Neural cell (in vitro differentiated cells): ENCODE data around the gene EFCC1.

ENCODE experiments used
- EP300 ChIP-seq: fragments of 450-650 bp; conservative IDR thresholded peaks from 2 replicates; pipeline ENCODE4 v1.6.1; 2014; ENCODE audit warnings: antibody characterized with exemption, mild to moderate bottlenecking, moderate library complexity; ENCODE audit not compliant: poor library complexity, severe bottlenecking
- EZH2 ChIP-seq: fragments of 200-600, 300-800 bp; shearing (Covaris generic), sonication (generic); IDR thresholded peaks from 2 replicates; pipeline ENCODE4 v1.6.1; 2014; ENCODE audit warnings: antibody characterized with exemption, low read length, borderline replicate concordance, mild to moderate bottlenecking; ENCODE audit not compliant: insufficient read depth, poor library complexity, severe bottlenecking
- POLR2AphosphoS5 ChIP-seq: IDR thresholded peaks from 2 replicates; pipeline ENCODE4 v1.6.1; 2012
- RAD21 ChIP-seq: fragments of 450-650 bp; conservative IDR thresholded peaks from 2 replicates; pipeline ENCODE4 v1.6.1; 2014; ENCODE audit warnings: antibody characterized with exemption, mild to moderate bottlenecking, moderate library complexity
- TAF1 ChIP-seq: IDR thresholded peaks from 2 replicates; pipeline ENCODE4 v1.6.1; 2012; ENCODE audit warnings: low read depth
- TF ChIP-seq, protein P1 (sequence below): fragments of 450-650 bp; IDR thresholded peaks from 2 replicates; pipeline ENCODE4 v1.5.1; 2014; ENCODE audit warnings: antibody characterized with exemption, mild to moderate bottlenecking, moderate library complexity; ENCODE audit not compliant: poor library complexity, severe bottlenecking
- TF ChIP-seq, protein P2 (sequence below): IDR thresholded peaks from 2 replicates; pipeline ENCODE4 v1.6.1; 2012; ENCODE audit warnings: borderline replicate concordance

DNA sequence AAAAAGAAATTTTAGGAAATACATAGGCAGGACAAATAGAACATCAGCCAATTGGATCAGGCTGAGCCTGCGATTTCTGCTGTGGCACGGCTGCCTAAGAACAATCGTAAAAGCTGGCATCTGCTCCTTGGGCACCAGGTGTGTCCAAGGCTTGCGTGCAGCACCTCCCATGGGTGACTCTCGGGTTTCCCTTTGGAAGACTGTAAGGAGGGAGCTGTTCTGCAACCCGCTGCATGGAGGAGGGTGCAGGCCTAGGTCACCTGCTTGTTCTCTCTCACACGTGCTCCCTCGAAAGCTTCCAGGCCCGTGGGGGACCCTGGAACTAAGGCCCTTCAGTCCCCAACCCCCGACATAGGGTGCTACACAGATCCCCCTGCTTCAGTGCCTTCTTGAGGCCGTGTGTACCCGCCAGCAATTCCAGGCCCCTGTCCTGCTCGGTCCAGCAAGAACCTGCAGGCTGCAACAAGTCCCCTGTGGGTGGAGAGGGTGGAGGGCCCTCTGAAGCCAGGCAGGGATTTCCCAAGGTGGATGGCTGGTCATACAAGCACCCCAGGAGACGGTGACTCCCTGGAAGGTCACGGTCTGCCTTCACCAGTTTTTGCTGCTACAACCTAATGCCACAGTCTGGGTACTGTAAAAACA, 62.9 kb downstream of the EFCC1 start:
- TF ChIP-seq, protein P1, sequence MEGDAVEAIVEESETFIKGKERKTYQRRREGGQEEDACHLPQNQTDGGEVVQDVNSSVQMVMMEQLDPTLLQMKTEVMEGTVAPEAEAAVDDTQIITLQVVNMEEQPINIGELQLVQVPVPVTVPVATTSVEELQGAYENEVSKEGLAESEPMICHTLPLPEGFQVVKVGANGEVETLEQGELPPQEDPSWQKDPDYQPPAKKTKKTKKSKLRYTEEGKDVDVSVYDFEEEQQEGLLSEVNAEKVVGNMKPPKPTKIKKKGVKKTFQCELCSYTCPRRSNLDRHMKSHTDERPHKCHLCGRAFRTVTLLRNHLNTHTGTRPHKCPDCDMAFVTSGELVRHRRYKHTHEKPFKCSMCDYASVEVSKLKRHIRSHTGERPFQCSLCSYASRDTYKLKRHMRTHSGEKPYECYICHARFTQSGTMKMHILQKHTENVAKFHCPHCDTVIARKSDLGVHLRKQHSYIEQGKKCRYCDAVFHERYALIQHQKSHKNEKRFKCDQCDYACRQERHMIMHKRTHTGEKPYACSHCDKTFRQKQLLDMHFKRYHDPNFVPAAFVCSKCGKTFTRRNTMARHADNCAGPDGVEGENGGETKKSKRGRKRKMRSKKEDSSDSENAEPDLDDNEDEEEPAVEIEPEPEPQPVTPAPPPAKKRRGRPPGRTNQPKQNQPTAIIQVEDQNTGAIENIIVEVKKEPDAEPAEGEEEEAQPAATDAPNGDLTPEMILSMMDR, result no peak
- TF ChIP-seq POLR2AphosphoS5 (no peak), EZH2 (no peak), TAF1 (no peak), EP300 (no peak), RAD21 (no peak)
- TF ChIP-seq, protein P2, sequence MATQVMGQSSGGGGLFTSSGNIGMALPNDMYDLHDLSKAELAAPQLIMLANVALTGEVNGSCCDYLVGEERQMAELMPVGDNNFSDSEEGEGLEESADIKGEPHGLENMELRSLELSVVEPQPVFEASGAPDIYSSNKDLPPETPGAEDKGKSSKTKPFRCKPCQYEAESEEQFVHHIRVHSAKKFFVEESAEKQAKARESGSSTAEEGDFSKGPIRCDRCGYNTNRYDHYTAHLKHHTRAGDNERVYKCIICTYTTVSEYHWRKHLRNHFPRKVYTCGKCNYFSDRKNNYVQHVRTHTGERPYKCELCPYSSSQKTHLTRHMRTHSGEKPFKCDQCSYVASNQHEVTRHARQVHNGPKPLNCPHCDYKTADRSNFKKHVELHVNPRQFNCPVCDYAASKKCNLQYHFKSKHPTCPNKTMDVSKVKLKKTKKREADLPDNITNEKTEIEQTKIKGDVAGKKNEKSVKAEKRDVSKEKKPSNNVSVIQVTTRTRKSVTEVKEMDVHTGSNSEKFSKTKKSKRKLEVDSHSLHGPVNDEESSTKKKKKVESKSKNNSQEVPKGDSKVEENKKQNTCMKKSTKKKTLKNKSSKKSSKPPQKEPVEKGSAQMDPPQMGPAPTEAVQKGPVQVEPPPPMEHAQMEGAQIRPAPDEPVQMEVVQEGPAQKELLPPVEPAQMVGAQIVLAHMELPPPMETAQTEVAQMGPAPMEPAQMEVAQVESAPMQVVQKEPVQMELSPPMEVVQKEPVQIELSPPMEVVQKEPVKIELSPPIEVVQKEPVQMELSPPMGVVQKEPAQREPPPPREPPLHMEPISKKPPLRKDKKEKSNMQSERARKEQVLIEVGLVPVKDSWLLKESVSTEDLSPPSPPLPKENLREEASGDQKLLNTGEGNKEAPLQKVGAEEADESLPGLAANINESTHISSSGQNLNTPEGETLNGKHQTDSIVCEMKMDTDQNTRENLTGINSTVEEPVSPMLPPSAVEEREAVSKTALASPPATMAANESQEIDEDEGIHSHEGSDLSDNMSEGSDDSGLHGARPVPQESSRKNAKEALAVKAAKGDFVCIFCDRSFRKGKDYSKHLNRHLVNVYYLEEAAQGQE, result no peak
